ENCODE measurements around the gene ANKMY1.

GRCh38 chr2:240594511-240595380 is 37.0 kb upstream of the ANKMY1 start:
- TF ChIP-seq CTCF (IDR thresholded peaks at IDR 0.05; ENCODE audit: insufficient read depth, low read length) (no peak), POLR2AphosphoS5 (IDR thresholded peaks at IDR 0.05; ENCODE audit: low read depth) (no peak)
- TF ChIP-seq, protein P1, sequence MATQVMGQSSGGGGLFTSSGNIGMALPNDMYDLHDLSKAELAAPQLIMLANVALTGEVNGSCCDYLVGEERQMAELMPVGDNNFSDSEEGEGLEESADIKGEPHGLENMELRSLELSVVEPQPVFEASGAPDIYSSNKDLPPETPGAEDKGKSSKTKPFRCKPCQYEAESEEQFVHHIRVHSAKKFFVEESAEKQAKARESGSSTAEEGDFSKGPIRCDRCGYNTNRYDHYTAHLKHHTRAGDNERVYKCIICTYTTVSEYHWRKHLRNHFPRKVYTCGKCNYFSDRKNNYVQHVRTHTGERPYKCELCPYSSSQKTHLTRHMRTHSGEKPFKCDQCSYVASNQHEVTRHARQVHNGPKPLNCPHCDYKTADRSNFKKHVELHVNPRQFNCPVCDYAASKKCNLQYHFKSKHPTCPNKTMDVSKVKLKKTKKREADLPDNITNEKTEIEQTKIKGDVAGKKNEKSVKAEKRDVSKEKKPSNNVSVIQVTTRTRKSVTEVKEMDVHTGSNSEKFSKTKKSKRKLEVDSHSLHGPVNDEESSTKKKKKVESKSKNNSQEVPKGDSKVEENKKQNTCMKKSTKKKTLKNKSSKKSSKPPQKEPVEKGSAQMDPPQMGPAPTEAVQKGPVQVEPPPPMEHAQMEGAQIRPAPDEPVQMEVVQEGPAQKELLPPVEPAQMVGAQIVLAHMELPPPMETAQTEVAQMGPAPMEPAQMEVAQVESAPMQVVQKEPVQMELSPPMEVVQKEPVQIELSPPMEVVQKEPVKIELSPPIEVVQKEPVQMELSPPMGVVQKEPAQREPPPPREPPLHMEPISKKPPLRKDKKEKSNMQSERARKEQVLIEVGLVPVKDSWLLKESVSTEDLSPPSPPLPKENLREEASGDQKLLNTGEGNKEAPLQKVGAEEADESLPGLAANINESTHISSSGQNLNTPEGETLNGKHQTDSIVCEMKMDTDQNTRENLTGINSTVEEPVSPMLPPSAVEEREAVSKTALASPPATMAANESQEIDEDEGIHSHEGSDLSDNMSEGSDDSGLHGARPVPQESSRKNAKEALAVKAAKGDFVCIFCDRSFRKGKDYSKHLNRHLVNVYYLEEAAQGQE (IDR thresholded peaks at IDR 0.05; ENCODE audit: insufficient replicate concordance, low read depth) = no peak
